GM21360 (cell line): ENCODE measurements around the gene ZBTB7B.
A peak's percentile ranks its signal among the peaks of the same experiment; 100 is the strongest.

Source experiments
- ATAC-seq: cut with Tn5 transposase; IDR thresholded peaks from one replicate; pipeline ENCODE4 v1.9.1; 2021; ENCODE audit warnings: mild to moderate bottlenecking, moderate library complexity; ENCODE audit not compliant: unreplicated experiment

Gene ZBTB7B

DNA sequence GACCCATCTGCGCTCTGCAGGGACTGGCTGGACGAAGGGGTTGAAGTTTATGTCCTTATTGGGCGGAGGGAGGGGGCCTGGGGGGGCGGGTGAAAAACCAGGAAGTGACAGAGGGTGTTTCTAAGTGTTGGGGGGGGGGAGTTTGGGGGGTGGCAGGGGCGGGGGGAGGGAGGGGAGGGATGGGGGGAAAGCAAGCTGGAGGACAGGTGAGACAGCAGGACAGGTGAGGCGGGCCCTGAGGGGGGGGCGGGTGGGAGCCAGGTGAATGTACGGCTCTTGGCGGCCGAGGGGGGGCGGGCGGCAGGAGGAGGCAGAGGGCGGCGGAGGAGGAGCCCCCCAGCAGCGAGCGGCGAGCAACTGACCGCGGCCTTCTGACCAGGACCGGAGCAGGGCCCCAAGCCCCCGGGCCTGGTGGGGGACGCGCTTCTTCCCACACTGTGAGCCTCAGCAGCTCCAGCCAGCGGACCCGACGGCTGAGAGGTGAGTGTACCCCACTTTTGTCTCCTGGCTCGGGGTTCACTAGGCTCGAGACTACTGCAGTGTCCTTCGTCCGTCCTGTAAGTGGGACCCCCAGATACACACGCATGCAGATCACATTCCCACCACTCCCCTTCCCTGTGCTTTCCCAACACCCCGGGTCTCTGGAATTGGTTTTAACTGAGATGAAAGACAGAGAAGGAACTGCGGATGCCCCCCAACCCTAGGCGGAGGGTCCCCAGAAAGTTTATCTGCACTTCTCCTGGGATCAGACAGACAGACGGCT is at the start of gene ZBTB7B:
Gene ZBTB7B, plus strand, starts transcription at position 339 of the 763 bp plus-strand sequence. CDS start 11,859 bp downstream, outside the sequence.
- no peak for ATAC-seq

GRCh38 chr1:154953611-154954038 is 49.0 kb upstream of the ZBTB7B start:
- no peak for ATAC-seq

- no peak for ATAC-seq
Observed at GRCh38 chr1:154954541-154954940, 48.1 kb upstream of the ZBTB7B start.

GRCh38 chr1:154955039-154955717 is 47.4 kb upstream of the ZBTB7B start:
- peak; percentile 34 for ATAC-seq

GRCh38 chr1:154955718-154956543 is 46.7 kb upstream of the ZBTB7B start, which contains the start of gene PBXIP1:
Gene PBXIP1 (minus strand): TSS chr1:154956099. CDS start chr1:154953721, 2,378 bp downstream.
- ATAC-seq, result peak; percentile 58

GRCh38 chr1:154956544-154956941 is 46.1 kb upstream of the ZBTB7B start:
- ATAC-seq, result no peak

GRCh38 chr1:154957091-154957657 is 45.4 kb upstream of the ZBTB7B start:
- no peak for ATAC-seq

GRCh38 chr1:154958036-154958435 is 44.6 kb upstream of the ZBTB7B start:
- ATAC-seq, result no peak

- no peak for ATAC-seq
Observed at GRCh38 chr1:154958681-154959425, 43.7 kb upstream of the ZBTB7B start.

DNA sequence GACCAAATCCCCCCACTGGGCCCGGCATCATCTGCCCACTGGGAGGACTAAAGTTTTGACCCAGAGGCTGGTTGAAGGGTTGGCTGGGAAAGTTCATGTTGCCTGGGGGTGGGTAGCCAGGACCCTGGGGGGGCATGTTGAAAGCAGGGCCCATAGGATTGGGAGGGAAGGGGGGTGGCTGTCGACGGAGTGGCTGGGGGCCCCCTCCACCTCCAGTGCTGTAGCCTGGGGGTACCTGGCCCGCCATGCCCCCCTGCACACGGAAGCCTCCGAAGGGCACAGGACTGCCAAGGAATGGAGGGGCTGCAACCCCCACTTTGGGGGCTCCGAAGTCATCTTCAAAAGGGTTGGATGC is 43.2 kb upstream of the ZBTB7B start:
- no peak for ATAC-seq

- no peak for ATAC-seq
Observed at GRCh38 chr1:154960446-154961136, 42.0 kb upstream of the ZBTB7B start.

DNA sequence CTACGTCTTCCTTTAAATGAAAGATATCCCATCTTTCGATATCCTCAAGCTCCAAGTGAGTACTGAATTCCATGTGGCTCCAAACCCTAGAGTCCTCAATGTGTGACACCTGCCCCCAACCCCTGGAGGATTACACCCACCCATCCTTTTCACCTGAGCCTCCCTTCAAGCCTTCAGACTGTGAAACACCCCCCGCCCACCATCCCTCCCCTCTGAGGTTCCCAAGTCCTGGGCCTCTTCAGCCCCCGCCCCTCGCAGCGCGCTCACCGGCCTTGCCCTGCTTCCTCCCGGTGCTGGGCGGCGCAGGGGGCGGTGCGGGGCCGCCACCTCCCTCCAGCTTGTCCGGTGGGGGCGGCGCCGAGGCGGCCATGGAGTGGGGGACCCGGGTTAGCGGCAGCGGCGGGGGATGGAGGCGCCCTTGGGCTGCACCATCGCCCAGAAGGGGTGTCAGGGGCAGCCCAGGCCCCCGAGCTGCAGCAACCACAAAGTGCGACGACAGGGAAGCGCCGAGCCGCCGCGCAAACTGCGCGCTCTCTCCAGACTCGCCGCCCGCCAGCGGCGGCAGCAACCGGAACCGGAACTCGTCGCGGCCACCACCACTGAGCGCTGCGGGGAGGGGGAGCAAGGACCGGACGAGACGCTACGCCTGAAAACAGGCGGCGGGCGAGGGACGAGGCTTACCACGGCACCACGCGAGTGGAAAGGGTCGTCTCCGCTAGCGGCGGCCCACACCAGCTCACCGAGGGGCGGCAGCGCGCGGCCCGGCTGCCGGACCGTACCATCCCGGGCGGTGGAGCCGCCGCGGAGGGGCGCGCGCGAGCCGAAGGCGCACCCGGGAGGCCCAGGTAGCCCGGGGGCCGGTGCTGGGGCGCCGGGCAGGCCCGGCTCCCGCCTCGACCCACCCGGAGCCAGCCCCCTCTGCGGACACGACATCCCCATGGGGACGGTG is 41.1 kb upstream of the ZBTB7B start, which contains the start of gene PYGO2:
Gene PYGO2, minus strand, starts transcription at position 576 of the 949 bp plus-strand sequence. Its CDS starts 206 bp downstream, at position 370.
- peak; percentile 62 for ATAC-seq

DNA sequence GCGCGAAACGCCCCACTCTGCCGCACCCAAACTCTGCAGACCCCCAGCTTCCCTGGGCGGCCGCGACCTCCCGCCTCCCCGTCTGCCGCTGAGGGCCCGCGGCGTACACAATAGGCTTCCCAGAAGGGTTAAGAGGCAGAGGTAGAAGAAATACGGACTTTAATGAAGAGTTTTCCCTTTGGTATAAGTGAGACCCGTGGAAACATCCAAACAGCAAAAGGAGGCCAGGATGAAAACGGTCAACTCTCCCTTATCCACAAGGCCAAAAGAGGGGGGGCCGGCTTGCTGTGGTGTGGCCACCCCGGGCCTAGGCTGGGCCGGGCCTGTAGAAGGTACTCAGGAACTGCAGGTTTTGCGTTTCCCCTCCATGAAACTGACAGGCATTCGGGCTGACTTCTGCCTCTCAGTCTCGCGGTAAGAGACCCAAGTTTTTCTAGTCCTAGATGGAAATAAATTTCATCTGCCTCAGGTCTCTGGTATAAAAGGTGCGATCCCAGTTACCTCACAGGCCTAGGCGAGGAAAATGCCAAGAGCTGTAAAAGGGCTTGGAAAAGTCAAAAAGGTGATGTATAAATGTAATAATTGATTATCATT is 40.3 kb upstream of the ZBTB7B start:
- no peak for ATAC-seq

DNA sequence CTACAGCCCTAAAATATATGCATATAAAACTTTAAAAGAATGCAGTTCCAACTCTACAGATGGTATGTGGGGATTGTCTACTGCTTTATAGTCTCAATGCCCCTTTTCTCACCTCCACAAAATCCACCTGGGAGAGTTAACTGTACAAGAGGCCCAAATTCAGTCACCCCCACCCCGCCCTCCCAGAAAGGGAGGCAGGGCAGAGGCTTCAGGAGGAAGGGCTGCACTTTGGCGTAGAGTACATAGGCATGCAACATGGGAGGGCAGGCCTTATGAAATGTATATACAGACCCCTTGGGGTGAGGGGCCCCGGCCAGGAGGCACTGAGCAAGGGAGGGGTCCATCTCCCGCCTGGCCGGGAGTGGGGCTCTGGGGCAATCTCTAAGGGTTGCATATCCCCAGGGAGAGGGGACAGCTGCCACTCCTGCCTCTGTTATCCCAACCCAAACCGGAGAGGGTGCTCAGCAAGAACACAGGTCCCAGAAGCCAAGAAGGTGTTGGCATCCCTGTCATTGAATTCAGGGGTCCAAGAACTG is 39.7 kb upstream of the ZBTB7B start:
- ATAC-seq, result no peak

GRCh38 chr1:154963643-154964042 is 39.0 kb upstream of the ZBTB7B start:
- ATAC-seq, result no peak

GRCh38 chr1:154964359-154964758 is 38.2 kb upstream of the ZBTB7B start:
- no peak for ATAC-seq

- no peak for ATAC-seq
Observed at GRCh38 chr1:154966111-154966510, 36.5 kb upstream of the ZBTB7B start.
